Endothelial cell of umbilical vein (primary cell): ENCODE results near the gene LCMT2. TPM values are rescaled to one million over a fixed set of nuclear protein-coding genes. Genes with fewer than 3 reads are reported as not detected.

Experiments
- BruUV-seq: library from RNA; stranded (reverse); fragments of 400-500 nt; replicated peaks from 2 replicates; lab custom pipeline; 2021; lab: Mats Ljungman, UMichigan
- CTCF ChIA-PET: fragments of 300-600, 350-600 bp; sonication (Branson Sonifier 250); formaldehyde crosslinking; loops from one replicate; lab custom pipeline; 2021; ENCODE audit warnings: antibody characterized with exemption, inconsistent platforms; lab: Charles Lee
- POLR2A ChIA-PET: fragments of 300-600, 350-600 bp; sonication (Branson Sonifier 250); formaldehyde crosslinking; loops from one replicate; lab custom pipeline; 2021; ENCODE audit warnings: antibody characterized with exemption, inconsistent platforms; lab: Charles Lee
- DNase-seq: peaks from one replicate; pipeline ENCODE4 v3.0.0-alpha.2; 2011; ENCODE audit warnings: low read depth, low spot score
- FAIRE-seq: peaks from 2 replicates; lab custom pipeline; 2011; peaks lifted over from hg19 to GRCh38; lab: Jason Lieb, UNC
- H2AFZ ChIP-seq: 2 replicates; pipeline ENCODE4 v1.6.0; 2012; ENCODE audit warnings: low read depth, low read length, control low read depth, inconsistent platforms
- H3K27ac ChIP-seq: 2 replicates; pipeline ENCODE4 v1.5.1; 2011; ENCODE audit warnings: low read depth, mild to moderate bottlenecking, control low read depth, low read length, moderate library complexity; ENCODE audit not compliant: insufficient read depth
- H3K27me3 ChIP-seq, 2 experiments: 2 replicates each; pipeline versions ENCODE4 v1.6.0 to v1.6.1; 2011; ENCODE audit warnings: low read length in 2 of 2, mixed read lengths in 1 of 2; ENCODE audit not compliant: control insufficient read depth in 2 of 2, insufficient read depth in 2 of 2
- H3K36me3 ChIP-seq, 2 experiments: 2 replicates in 1 of 2; 3 replicates in 1 of 2; pipeline ENCODE4 v1.5.1; 2011; ENCODE audit warnings: low read length in 2 of 2, mild to moderate bottlenecking in 1 of 2, moderate library complexity in 1 of 2; ENCODE audit not compliant: control insufficient read depth in 2 of 2, insufficient read depth in 2 of 2; ENCODE audit errors: extremely low read depth in 1 of 2
- H3K4me1 ChIP-seq: 3 replicates; pipeline ENCODE4 v1.5.1; 2011; ENCODE audit warnings: mild to moderate bottlenecking, low read length; ENCODE audit not compliant: control insufficient read depth, insufficient read depth; ENCODE audit errors: extremely low read depth
- H3K4me2 ChIP-seq: 2 replicates; pipeline ENCODE4 v1.6.1; 2011; ENCODE audit warnings: low read length, control low read depth, mixed read lengths; ENCODE audit not compliant: insufficient read depth
- H3K4me3 ChIP-seq, 3 experiments: fragments of 200-600 bp in 1 of 3; sonication (generic), shearing (Covaris generic) in 1 of 3; replicated peaks in 1 of 3; 2 replicates each; pipeline ENCODE4 v1.5.1; 2011 to 2016; ENCODE audit warnings: control low read depth in 3 of 3, low read length in 3 of 3, mild to moderate bottlenecking in 2 of 3, inconsistent platforms in 1 of 3, low read depth in 1 of 3, moderate library complexity in 1 of 3; ENCODE audit not compliant: insufficient read depth in 1 of 3
- H3K79me2 ChIP-seq: 2 replicates; pipeline ENCODE4 v1.6.0; 2012; ENCODE audit warnings: low read length, inconsistent platforms; ENCODE audit not compliant: control insufficient read depth, insufficient read depth
- H3K9ac ChIP-seq: replicated peaks from 2 replicates; pipeline ENCODE3; 2011; ENCODE audit warnings: low read length, control low read depth; ENCODE audit not compliant: insufficient read depth; ENCODE audit errors: extremely low read depth
- H3K9me1 ChIP-seq: replicated peaks from 3 replicates; pipeline ENCODE4 v1.6.0; 2011; ENCODE audit warnings: mild to moderate bottlenecking, low read length; ENCODE audit not compliant: control insufficient read depth, insufficient read depth; ENCODE audit errors: extremely low read depth
- H3K9me3 ChIP-seq: replicated peaks from 2 replicates; pipeline ENCODE4 v1.5.1; 2012; ENCODE audit warnings: low read length, inconsistent platforms; ENCODE audit not compliant: control insufficient read depth, insufficient read depth
- H4K20me1 ChIP-seq: replicated peaks from 2 replicates; pipeline ENCODE3; 2011; ENCODE audit warnings: mild to moderate bottlenecking, low read length; ENCODE audit not compliant: control insufficient read depth, insufficient read depth; ENCODE audit errors: extremely low read depth
- CTCF ChIP-seq, 2 donors: IDR thresholded peaks; 1 replicate in 1 of 2; 2 replicates in 1 of 2; pipeline ENCODE4 v1.5.1; 2011; ENCODE audit warnings: low read length in 2 of 2, mild to moderate bottlenecking in 2 of 2, moderate library complexity in 2 of 2, control low read depth in 1 of 2, inconsistent platforms in 1 of 2, low read depth in 1 of 2; ENCODE audit not compliant: insufficient read depth in 1 of 2; ENCODE audit errors: extremely low read depth in 1 of 2
- EZH2 ChIP-seq: IDR thresholded peaks from 2 replicates; pipeline ENCODE4 v1.6.1; 2012; ENCODE audit warnings: borderline replicate concordance, low read depth, mild to moderate bottlenecking, moderate library complexity, low read length, inconsistent platforms; ENCODE audit not compliant: severe bottlenecking
- FOS ChIP-seq: IDR thresholded peaks from 2 replicates; pipeline ENCODE4 v1.6.1; 2011; ENCODE audit warnings: mild to moderate bottlenecking, low read length, moderate library complexity, borderline replicate concordance; ENCODE audit not compliant: insufficient read depth
- GATA2 ChIP-seq: IDR thresholded peaks from 2 replicates; pipeline ENCODE4 v1.7.0; 2011; ENCODE audit warnings: low read depth, mild to moderate bottlenecking, moderate library complexity, mixed read lengths, low read length; ENCODE audit not compliant: insufficient read length, insufficient read depth
- JUN ChIP-seq: IDR thresholded peaks from 2 replicates; pipeline ENCODE4 v1.6.1; 2011; ENCODE audit warnings: borderline replicate concordance, low read depth; ENCODE audit not compliant: insufficient read length, insufficient read depth
- MAX ChIP-seq: IDR thresholded peaks from 2 replicates; pipeline ENCODE4 v1.6.1; 2011; ENCODE audit not compliant: insufficient read depth, insufficient read length
- MYC ChIP-seq: IDR thresholded peaks from one replicate; pipeline ENCODE4 v1.6.1; 2011; ENCODE audit warnings: mild to moderate bottlenecking, low read depth, low read length
- POLR2A ChIP-seq: IDR thresholded peaks from 2 replicates; pipeline ENCODE4 v1.6.1; 2012; ENCODE audit warnings: low read depth, mild to moderate bottlenecking, control low read depth, low read length
- POLR2AphosphoS5 ChIP-seq: IDR thresholded peaks from 2 replicates; pipeline ENCODE4 v1.6.1; 2012; ENCODE audit warnings: low read depth, mild to moderate bottlenecking, control low read depth, low read length, moderate library complexity; ENCODE audit not compliant: insufficient read depth
- dilution Hi-C: fragments of 300-500 bp; cut with MboI; formaldehyde crosslinking; loops from one replicate; pipeline ENCODE4 v1.15.0; 2019; ENCODE audit warnings: low sequenced_read_pairs; ENCODE audit not compliant: extremely low pct_ligation_motif_present
- intact Hi-C: fragments of 100-400 bp; cut with micrococcal nuclease; formaldehyde crosslinking; loops from one replicate; pipeline ENCODE4 v1.10.0; 2022
- polyA plus RNA-seq, 4 experiments: library from polyadenylated mRNA; depleted of rRNA in 3 of 4; stranded (reverse) in 3 of 4; unstranded in 1 of 4; fragments of >200 nt; gene quantifications; 2 replicates each; pipeline versions ENCODE4 v1.2.1 to v1.2.3, GENCODE V29; 2011 to 2012; ENCODE audit warnings: missing spikeins in 1 of 4
- total RNA-seq: library from RNA; stranded (reverse); gene quantifications from 2 replicates; pipeline ENCODE4 v1.2.3, GENCODE V29; 2021

Gene LCMT2
- total and polyA plus RNA-seq, 2 donors (not counting 3 experiments of a cell fraction or from before 2014, with no cell fraction given): 4.1 to 6.1 TPM

- H3K79me2 ChIP-seq: no peaks in the 10 kb centered on the region
- no peak overlapping the region for H3K4me2 ChIP-seq
- dilution Hi-C loops: no loop called here
- TF ChIP-seq POLR2AphosphoS5: no peak
- TF ChIP-seq CTCF (IDR thresholded peaks at IDR 0.05; ENCODE audit: extremely low read depth in 1 of 2, insufficient read depth in 1 of 2, low read depth in 1 of 2, low read length in 2 of 2): no peak
- TF ChIP-seq MYC: no peak
- TF ChIP-seq FOS: no peak
- TF ChIP-seq JUN: no peak
- TF ChIP-seq EZH2: no peak
- no peak for TF ChIP-seq POLR2A
- no peak for TF ChIP-seq MAX
- no peak for TF ChIP-seq GATA2
- DNase-seq: no peak
- H3K4me1 ChIP-seq: no peaks in the 10 kb centered on the region
- H3K27ac ChIP-seq: no peak overlapping the region
- FAIRE-seq: no peak
- no peak overlapping the region for H3K4me3 ChIP-seq
- intact Hi-C loops: no loop called here
- H3K9me3 ChIP-seq: no peaks in the 10 kb centered on the region
- ChIA-PET CTCF (interaction anchor here (1.2 to 2.0 kb wide), 5 partner anchors 8 to 121 kb away, joined by 3 to 6 read pairs (median 4); no protein-coding TSS in a partner anchor), POLR2A (no interaction called here)
- H2AFZ ChIP-seq: no peak overlapping the region
- H3K9me1 ChIP-seq: no peaks in the 10 kb centered on the region
- BruUV-seq: no TSS peak
- no peaks in the 10 kb centered on the region for H3K27me3 ChIP-seq
- H4K20me1 ChIP-seq: no peaks in the 10 kb centered on the region
- H3K9ac ChIP-seq: no peak overlapping the region
- H3K36me3 ChIP-seq: no peaks in the 10 kb centered on the region
Observed at GRCh38 chr15:43347114-43347513, 16.7 kb upstream of the LCMT2 start.
